HL-60 (cell line): ENCODE measurements around the gene CAPN9.
"Not testable (repeated sequence)": the region's sequence is repeated elsewhere in the genome, so short reads cannot be mapped to it uniquely, and the experiment has no call there.

Source experiments
- DNase-seq, 2 experiments: peaks; one replicate each; pipeline ENCODE4 v3.0.0-alpha.2; 2010 to 2020; ENCODE audit warnings: low read depth in 1 of 2, low spot score in 1 of 2
- H3K27ac ChIP-seq: fragments of 250-450 bp; sonication (Bioruptor Pico); replicated peaks from 2 replicates; pipeline ENCODE4 v1.5.1; 2020; ENCODE audit warnings: mild to moderate bottlenecking, moderate library complexity
- H3K27me3 ChIP-seq: fragments of 250-450 bp; sonication (Bioruptor Pico); 2 replicates; pipeline ENCODE4 v1.5.1; 2021; ENCODE audit warnings: mild to moderate bottlenecking, moderate library complexity; ENCODE audit not compliant: insufficient read depth, poor library complexity, severe bottlenecking
- H3K4me3 ChIP-seq: replicated peaks from 2 replicates; pipeline ENCODE4 v1.5.1; 2011; ENCODE audit warnings: mild to moderate bottlenecking, control low read depth, low read length; ENCODE audit not compliant: insufficient read depth
- GABPA ChIP-seq: IDR thresholded peaks from 2 replicates; pipeline ENCODE4 v1.6.1; 2012; ENCODE audit warnings: low read depth
- POLR2AphosphoS5 ChIP-seq: IDR thresholded peaks from 2 replicates; pipeline ENCODE4 v1.6.1; 2012; ENCODE audit warnings: low read depth
- REST ChIP-seq: IDR thresholded peaks from 2 replicates; pipeline ENCODE4 v1.6.1; 2012; ENCODE audit warnings: low read depth; ENCODE audit not compliant: insufficient replicate concordance
- SPI1 ChIP-seq: IDR thresholded peaks from 2 replicates; pipeline ENCODE4 v1.6.1; 2012; ENCODE audit warnings: low read depth, mild to moderate bottlenecking, borderline replicate concordance
- long read RNA-seq: library from polyadenylated mRNA; unstranded; transcript quantifications from one replicate; pipeline ENCODE4 v2.0.0, GENCODE V29; 2020
- TF ChIP-seq, protein P1 (sequence below): IDR thresholded peaks from one replicate; pipeline ENCODE4 v1.5.1; 2011; ENCODE audit warnings: low read length, control low read depth, inconsistent platforms; ENCODE audit not compliant: insufficient read depth

The CAPN9 gene, protein sequence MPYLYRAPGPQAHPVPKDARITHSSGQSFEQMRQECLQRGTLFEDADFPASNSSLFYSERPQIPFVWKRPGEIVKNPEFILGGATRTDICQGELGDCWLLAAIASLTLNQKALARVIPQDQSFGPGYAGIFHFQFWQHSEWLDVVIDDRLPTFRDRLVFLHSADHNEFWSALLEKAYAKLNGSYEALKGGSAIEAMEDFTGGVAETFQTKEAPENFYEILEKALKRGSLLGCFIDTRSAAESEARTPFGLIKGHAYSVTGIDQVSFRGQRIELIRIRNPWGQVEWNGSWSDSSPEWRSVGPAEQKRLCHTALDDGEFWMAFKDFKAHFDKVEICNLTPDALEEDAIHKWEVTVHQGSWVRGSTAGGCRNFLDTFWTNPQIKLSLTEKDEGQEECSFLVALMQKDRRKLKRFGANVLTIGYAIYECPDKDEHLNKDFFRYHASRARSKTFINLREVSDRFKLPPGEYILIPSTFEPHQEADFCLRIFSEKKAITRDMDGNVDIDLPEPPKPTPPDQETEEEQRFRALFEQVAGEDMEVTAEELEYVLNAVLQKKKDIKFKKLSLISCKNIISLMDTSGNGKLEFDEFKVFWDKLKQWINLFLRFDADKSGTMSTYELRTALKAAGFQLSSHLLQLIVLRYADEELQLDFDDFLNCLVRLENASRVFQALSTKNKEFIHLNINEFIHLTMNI
- long read RNA-seq, result 0 reads

- TF ChIP-seq, protein P1, sequence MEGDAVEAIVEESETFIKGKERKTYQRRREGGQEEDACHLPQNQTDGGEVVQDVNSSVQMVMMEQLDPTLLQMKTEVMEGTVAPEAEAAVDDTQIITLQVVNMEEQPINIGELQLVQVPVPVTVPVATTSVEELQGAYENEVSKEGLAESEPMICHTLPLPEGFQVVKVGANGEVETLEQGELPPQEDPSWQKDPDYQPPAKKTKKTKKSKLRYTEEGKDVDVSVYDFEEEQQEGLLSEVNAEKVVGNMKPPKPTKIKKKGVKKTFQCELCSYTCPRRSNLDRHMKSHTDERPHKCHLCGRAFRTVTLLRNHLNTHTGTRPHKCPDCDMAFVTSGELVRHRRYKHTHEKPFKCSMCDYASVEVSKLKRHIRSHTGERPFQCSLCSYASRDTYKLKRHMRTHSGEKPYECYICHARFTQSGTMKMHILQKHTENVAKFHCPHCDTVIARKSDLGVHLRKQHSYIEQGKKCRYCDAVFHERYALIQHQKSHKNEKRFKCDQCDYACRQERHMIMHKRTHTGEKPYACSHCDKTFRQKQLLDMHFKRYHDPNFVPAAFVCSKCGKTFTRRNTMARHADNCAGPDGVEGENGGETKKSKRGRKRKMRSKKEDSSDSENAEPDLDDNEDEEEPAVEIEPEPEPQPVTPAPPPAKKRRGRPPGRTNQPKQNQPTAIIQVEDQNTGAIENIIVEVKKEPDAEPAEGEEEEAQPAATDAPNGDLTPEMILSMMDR, result no peak
- TF ChIP-seq SPI1, result no peak
- no peak for TF ChIP-seq GABPA
- TF ChIP-seq REST, result no peak
- no peak for TF ChIP-seq POLR2AphosphoS5
- Histone ChIP-seq H3K4me3 (no peak within 1 kb of the TSS), H3K27ac (no peak within 1 kb of the TSS), H3K27me3 (no peaks in the 10 kb centered on the region)
- DNase-seq, result no peak
These were observed at the start of gene CAPN9 for GRCh38 chr1:230747127-230747730. Gene CAPN9 (plus strand): TSS chr1:230747388. CDS start chr1:230747497, 109 bp downstream.

- no peak for TF ChIP-seq REST
- TF ChIP-seq POLR2AphosphoS5, result no peak
- no peak for TF ChIP-seq SPI1
- DNase-seq, result no peak
These were observed 49.1 kb upstream of the CAPN9 start for GRCh38 chr1:230698130-230698529.

GRCh38 chr1:230698964-230699363 lies 48.2 kb upstream of the CAPN9 start:
- not testable (repeated sequence) for H3K27me3 ChIP-seq, H3K4me3 ChIP-seq

More at GRCh38 chr1:230698130-230698529, 49.1 kb upstream of the CAPN9 start:
- H3K4me3 ChIP-seq, result no peak overlapping the region
- H3K27me3 ChIP-seq, result no peaks in the 10 kb centered on the region
- no peak overlapping the region for H3K27ac ChIP-seq

DNA sequence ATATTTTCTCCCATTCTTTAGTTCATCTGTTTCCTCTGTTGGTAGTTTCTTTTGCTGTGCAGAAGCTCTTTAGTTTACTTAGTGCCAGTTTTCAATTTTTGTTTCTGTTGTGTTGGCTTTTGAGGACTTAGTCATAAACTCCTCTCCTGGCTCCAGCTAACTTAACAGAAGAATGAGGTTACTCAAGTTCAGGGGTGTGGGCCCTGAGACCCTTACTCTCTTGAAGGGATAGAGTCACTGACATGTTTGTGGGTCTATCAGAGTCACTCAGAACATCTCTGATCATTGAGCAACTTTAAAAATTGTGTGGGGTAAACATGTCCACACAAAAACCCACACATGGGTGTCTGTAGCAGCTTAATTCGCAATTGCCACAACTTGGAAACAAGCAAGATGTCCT lies 47.5 kb upstream of the CAPN9 start:
- Histone ChIP-seq H3K27ac (no peak overlapping the region), H3K4me3 (no peak overlapping the region), H3K27me3 (no peaks in the 10 kb centered on the region)
- DNase-seq, result no peak
- TF ChIP-seq REST (no peak), POLR2AphosphoS5 (no peak), GABPA (no peak), SPI1 (no peak)
- TF ChIP-seq, protein P1, result no peak

More at GRCh38 chr1:230698964-230699363, 48.2 kb upstream of the CAPN9 start:
- not testable (repeated sequence) for DNase-seq, H3K27ac ChIP-seq
